SJSA1 (cell line): ENCODE measurements around the gene SIL1. TPM values are rescaled to one million over a fixed set of nuclear protein-coding genes. Genes with fewer than 3 reads are reported as not detected.

ENCODE experiments used
- DNase-seq, 2 experiments: peaks; one replicate each; pipeline ENCODE4 v3.0.0-alpha.2; 2015 to 2020; ENCODE audit warnings: low spot score in 2 of 2, low read depth in 1 of 2
- H3K27ac ChIP-seq: fragments of 250-450 bp; sonication (Bioruptor Pico); 2 replicates; pipeline ENCODE4 v1.5.1; 2020; ENCODE audit warnings: mild to moderate bottlenecking, moderate library complexity
- H3K27me3 ChIP-seq: fragments of 250-450 bp; sonication (Bioruptor Pico); replicated peaks from 2 replicates; pipeline ENCODE4 v1.5.1; 2020; ENCODE audit warnings: mild to moderate bottlenecking, moderate library complexity
- H3K36me3 ChIP-seq: fragments of 250-450 bp; sonication (Bioruptor Pico); 2 replicates; pipeline ENCODE4 v1.5.1; 2020; ENCODE audit warnings: mild to moderate bottlenecking
- H3K4me1 ChIP-seq: fragments of 250-450 bp; sonication (Bioruptor Pico); replicated peaks from 2 replicates; pipeline ENCODE4 v1.6.1; 2021; ENCODE audit warnings: mild to moderate bottlenecking
- H3K4me3 ChIP-seq: fragments of 250-450 bp; sonication (Bioruptor Pico); 2 replicates; pipeline ENCODE4 v1.5.1; 2020; ENCODE audit warnings: mild to moderate bottlenecking
- H3K9me3 ChIP-seq: fragments of 250-450 bp; sonication (Bioruptor Pico); replicated peaks from 2 replicates; pipeline ENCODE4 v1.5.1; 2020; ENCODE audit warnings: mild to moderate bottlenecking
- total RNA-seq: library from RNA; depleted of rRNA; stranded (reverse); fragments of >200 nt; shearing (Covaris generic); gene quantifications from 2 replicates; pipeline ENCODE4 v1.2.3, GENCODE V29; 2014; rRNA removed

Gene SIL1
- total RNA-seq, 1 experiment from 2014 or later, result 58.2 TPM

GRCh38 chr5:138910546-138911185, 287.5 kb downstream of the SIL1 start:
- H3K27me3 ChIP-seq, result no peaks in the 10 kb centered on the region
- no peak for DNase-seq
- no peaks in the 10 kb centered on the region for H3K9me3 ChIP-seq
- H3K27ac ChIP-seq, result no peak overlapping the region
- H3K36me3 ChIP-seq, result peaks cover 70% of the 10 kb centered on the region
- H3K4me1 ChIP-seq, result peaks cover 7% of the 10 kb centered on the region
- H3K4me3 ChIP-seq, result no peak overlapping the region

GRCh38 chr5:138909734-138910133, 288.4 kb downstream of the SIL1 start:
- H3K4me3 ChIP-seq, result no peak overlapping the region
- H3K9me3 ChIP-seq, result no peaks in the 10 kb centered on the region
- DNase-seq, result no peak
- H3K27me3 ChIP-seq, result no peaks in the 10 kb centered on the region
- H3K36me3 ChIP-seq, result peaks cover 71% of the 10 kb centered on the region
- peaks cover 14% of the 10 kb centered on the region for H3K4me1 ChIP-seq
- H3K27ac ChIP-seq, result no peak overlapping the region

- Histone ChIP-seq H3K27me3 (no peaks in the 10 kb centered on the region), H3K4me3 (no peak overlapping the region), H3K4me1 (peaks cover 47% of the 10 kb centered on the region), H3K9me3 (no peaks in the 10 kb centered on the region), H3K27ac (peak overlapping the region; percentile 32), H3K36me3 (peaks cover 85% of the 10 kb centered on the region)
- peak in 1 of 2 experiments; percentile 56 for DNase-seq
Measured at GRCh38 chr5:138905541-138905940, 292.6 kb downstream of the SIL1 start.

- Histone ChIP-seq H3K36me3 (peaks cover 84% of the 10 kb centered on the region), H3K27me3 (no peaks in the 10 kb centered on the region), H3K4me1 (peaks cover 58% of the 10 kb centered on the region), H3K4me3 (no peak overlapping the region), H3K27ac (peak overlapping the region; percentile 35), H3K9me3 (no peaks in the 10 kb centered on the region)
- no peak for DNase-seq
Measured at GRCh38 chr5:138903130-138903775, 294.9 kb downstream of the SIL1 start.

GRCh38 chr5:138901716-138902115, 296.5 kb downstream of the SIL1 start:
- H3K27ac ChIP-seq, result no peak overlapping the region
- H3K4me1 ChIP-seq, result peaks cover 58% of the 10 kb centered on the region
- H3K27me3 ChIP-seq, result no peaks in the 10 kb centered on the region
- peaks cover 79% of the 10 kb centered on the region for H3K36me3 ChIP-seq
- no peak overlapping the region for H3K4me3 ChIP-seq
- no peaks in the 10 kb centered on the region for H3K9me3 ChIP-seq
- no peak for DNase-seq

- Histone ChIP-seq H3K27ac (peak overlapping the region; percentile 46), H3K36me3 (peaks cover 72% of the 10 kb centered on the region), H3K9me3 (no peaks in the 10 kb centered on the region), H3K4me3 (no peak overlapping the region), H3K27me3 (no peaks in the 10 kb centered on the region), H3K4me1 (peaks cover 48% of the 10 kb centered on the region)
- DNase-seq, result peak; percentile 54 to 64
Measured at GRCh38 chr5:138900281-138900965, 297.7 kb downstream of the SIL1 start.

- Histone ChIP-seq H3K4me1 (peaks cover 36% of the 10 kb centered on the region), H3K9me3 (no peaks in the 10 kb centered on the region), H3K4me3 (no peak overlapping the region), H3K36me3 (peaks cover 67% of the 10 kb centered on the region), H3K27ac (no peak overlapping the region), H3K27me3 (no peaks in the 10 kb centered on the region)
- no peak for DNase-seq
Measured at GRCh38 chr5:138898742-138899141, 299.4 kb downstream of the SIL1 start.

GRCh38 chr5:138898299-138898698, 299.9 kb downstream of the SIL1 start:
- Histone ChIP-seq H3K4me1 (peaks cover 32% of the 10 kb centered on the region), H3K9me3 (no peaks in the 10 kb centered on the region), H3K27ac (no peak overlapping the region), H3K27me3 (no peaks in the 10 kb centered on the region), H3K36me3 (peaks cover 63% of the 10 kb centered on the region), H3K4me3 (no peak overlapping the region)
- DNase-seq, result no peak

Other genes starting within 250 kb of the SIL1 start
- 452 and 470 TPM in 2 replicates for gene MATR3, start 95.4 kb upstream of the SIL1 start, total RNA-seq
- gene PAIP2, start 143.5 kb upstream of the SIL1 start, total RNA-seq, result 107 and 119 TPM in 2 replicates
- gene SLC23A1, start 184.9 kb upstream of the SIL1 start, total RNA-seq, result not detected in 2 replicates
- gene MZB1, start 191.5 kb upstream of the SIL1 start, total RNA-seq, result not detected in 2 replicates
- gene PROB1, start 196.7 kb upstream of the SIL1 start, total RNA-seq, result 0.25 and 0.58 TPM in 2 replicates
- 4.0 and 8.5 TPM in 2 replicates for gene SPATA24, start 205.7 kb upstream of the SIL1 start, total RNA-seq
- 4.7 and 12.1 TPM in 2 replicates for gene DNAJC18, start 241.2 kb upstream of the SIL1 start, total RNA-seq